Activated B cell treated with CpG ODN at 0.5 μM for 24 hours (primary cell): Measurements from ENCODE around the gene ZSCAN10. TPM values are rescaled to one million over a fixed set of nuclear protein-coding genes. Genes with fewer than 3 reads are reported as not detected.
A peak's percentile ranks its signal among the peaks of the same experiment; 100 is the strongest.
"Not testable (repeated sequence)": the region's sequence is repeated elsewhere in the genome, so short reads cannot be mapped to it uniquely, and the experiment has no call there.

Source experiments
- ATAC-seq: fragments of 200-7000 bp; cut with Tn5 transposase; one replicate; pipeline ENCODE4 v1.10.0; 2021; ENCODE audit warnings: low read depth, mild to moderate bottlenecking, moderate library complexity
- CTCF ChIA-PET: fragments of 350-600 bp; sonication (Branson Sonifier 250); formaldehyde crosslinking; loops from one replicate; lab custom pipeline; 2021; ENCODE audit warnings: antibody characterized with exemption; lab: Charles Lee
- POLR2A ChIA-PET: fragments of 350-600 bp; sonication (Branson Sonifier 250); formaldehyde crosslinking; loops from one replicate; lab custom pipeline; 2021; ENCODE audit warnings: antibody characterized with exemption; lab: Charles Lee
- DNase-seq: peaks from one replicate; pipeline ENCODE4 v3.0.0; 2022
- H3K27ac Mint-ChIP-seq: one replicate; pipeline ENCODE4 v1.8.0; 2020; ENCODE audit warnings: mixed read lengths
- H3K27me3 Mint-ChIP-seq: one replicate; pipeline ENCODE4 v1.8.0; 2021; ENCODE audit warnings: mixed read lengths
- H3K36me3 Mint-ChIP-seq: one replicate; pipeline ENCODE4 v1.8.0; 2021; ENCODE audit warnings: low read depth, mixed read lengths
- H3K4me1 Mint-ChIP-seq: one replicate; pipeline ENCODE4 v1.8.0; 2021; ENCODE audit warnings: mixed read lengths
- H3K4me3 Mint-ChIP-seq: one replicate; pipeline ENCODE4 v1.8.0; 2020; ENCODE audit warnings: mild to moderate bottlenecking, mixed read lengths
- H3K9me3 Mint-ChIP-seq: one replicate; pipeline ENCODE4 v1.8.0; 2020; ENCODE audit warnings: mixed read lengths
- intact Hi-C: fragments of 100-400 bp; cut with micrococcal nuclease; formaldehyde crosslinking; loops from one replicate; pipeline ENCODE4 v1.15.1; 2024
- total RNA-seq: library from RNA; stranded (reverse); gene quantifications from 2 replicates; pipeline ENCODE4 v1.2.3, GENCODE V29; 2022
- TF ChIP-seq, protein P1 (sequence below): fragments of 200-600 bp; IDR thresholded peaks from one replicate; pipeline ENCODE4 v1.8.0; 2022; ENCODE audit warnings: antibody characterized with exemption, mild to moderate bottlenecking

The ZSCAN10 gene
- total RNA-seq, 1 donor from 2014 or later: not detected

DNA sequence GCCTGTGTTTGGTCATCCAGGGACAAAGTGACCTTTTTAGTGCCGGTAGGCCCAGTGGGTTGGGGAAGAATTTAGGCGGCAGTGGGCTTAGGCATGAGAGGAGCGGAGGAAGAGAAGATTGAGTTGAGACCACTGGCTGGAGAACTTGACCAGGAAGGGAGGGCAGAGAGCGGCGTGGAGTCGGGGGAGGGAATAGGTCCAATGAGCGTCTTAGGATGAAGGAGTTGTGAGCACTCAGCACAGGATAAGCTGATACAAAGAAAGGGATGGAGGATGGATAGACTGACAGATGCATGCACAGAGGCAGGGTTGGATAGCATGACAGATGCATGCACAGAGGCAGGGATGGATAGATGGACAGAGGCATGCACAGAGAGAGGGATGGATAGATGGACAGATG is 25.6 kb downstream of the ZSCAN10 start:
- Mint-ChIP-seq H3K36me3 (no peaks in the 10 kb centered on the region), H3K4me1 (peaks cover 59% of the 10 kb centered on the region), H3K4me3 (no peak overlapping the region), H3K9me3 (peaks cover 5% of the 10 kb centered on the region), H3K27me3 (no peaks in the 10 kb centered on the region), H3K27ac (peak overlapping the region; percentile 67)
- ATAC-seq (no peak), DNase-seq (no peak)
- CTCF ChIA-PET: no interaction called here
- POLR2A ChIA-PET: no interaction called here
- intact Hi-C loops: no loop called here
- TF ChIP-seq, protein P1, sequence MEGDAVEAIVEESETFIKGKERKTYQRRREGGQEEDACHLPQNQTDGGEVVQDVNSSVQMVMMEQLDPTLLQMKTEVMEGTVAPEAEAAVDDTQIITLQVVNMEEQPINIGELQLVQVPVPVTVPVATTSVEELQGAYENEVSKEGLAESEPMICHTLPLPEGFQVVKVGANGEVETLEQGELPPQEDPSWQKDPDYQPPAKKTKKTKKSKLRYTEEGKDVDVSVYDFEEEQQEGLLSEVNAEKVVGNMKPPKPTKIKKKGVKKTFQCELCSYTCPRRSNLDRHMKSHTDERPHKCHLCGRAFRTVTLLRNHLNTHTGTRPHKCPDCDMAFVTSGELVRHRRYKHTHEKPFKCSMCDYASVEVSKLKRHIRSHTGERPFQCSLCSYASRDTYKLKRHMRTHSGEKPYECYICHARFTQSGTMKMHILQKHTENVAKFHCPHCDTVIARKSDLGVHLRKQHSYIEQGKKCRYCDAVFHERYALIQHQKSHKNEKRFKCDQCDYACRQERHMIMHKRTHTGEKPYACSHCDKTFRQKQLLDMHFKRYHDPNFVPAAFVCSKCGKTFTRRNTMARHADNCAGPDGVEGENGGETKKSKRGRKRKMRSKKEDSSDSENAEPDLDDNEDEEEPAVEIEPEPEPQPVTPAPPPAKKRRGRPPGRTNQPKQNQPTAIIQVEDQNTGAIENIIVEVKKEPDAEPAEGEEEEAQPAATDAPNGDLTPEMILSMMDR: no peak

DNA sequence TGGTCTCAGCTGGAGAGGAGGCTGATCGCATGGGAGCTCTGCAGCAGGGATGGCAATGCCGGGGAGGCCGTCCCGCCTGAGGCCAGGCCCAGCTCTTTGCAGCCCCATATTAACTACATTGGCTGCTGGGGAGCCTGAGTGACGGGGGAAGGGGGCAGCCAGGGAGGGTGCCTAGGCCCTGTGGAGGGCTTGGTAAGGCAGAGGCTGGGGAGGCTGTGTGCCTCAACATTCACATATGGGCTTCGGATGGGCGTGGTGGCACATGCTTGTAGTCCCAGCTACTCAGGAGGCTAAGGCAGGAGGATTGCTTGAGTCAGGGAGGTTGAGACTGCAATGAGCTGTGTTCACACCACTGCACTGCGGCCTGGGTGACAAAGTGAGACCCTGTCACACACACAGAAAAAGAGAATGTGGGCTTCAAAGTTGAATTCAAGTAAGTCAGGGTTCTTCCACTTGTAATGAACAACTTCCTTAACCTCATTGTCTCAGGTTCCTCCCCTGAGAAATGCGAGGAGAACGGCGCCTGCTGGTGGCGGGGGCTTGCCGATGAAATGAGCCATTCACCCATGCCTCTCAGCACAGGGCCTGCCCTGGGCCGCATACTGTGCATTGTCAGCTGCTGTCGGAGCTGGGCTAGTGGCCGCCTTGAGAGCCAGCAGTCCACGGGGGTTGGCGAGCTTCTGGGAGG is 26.4 kb downstream of the ZSCAN10 start:
- Mint-ChIP-seq H3K27ac (peak overlapping the region; percentile 67), H3K4me1 (peaks cover 59% of the 10 kb centered on the region)
- ATAC-seq, H3K27me3 Mint-ChIP-seq, H3K4me3 Mint-ChIP-seq, H3K36me3 Mint-ChIP-seq, intact Hi-C loops, POLR2A ChIA-PET, DNase-seq, CTCF ChIA-PET, H3K9me3 Mint-ChIP-seq: not testable (repeated sequence)

DNA sequence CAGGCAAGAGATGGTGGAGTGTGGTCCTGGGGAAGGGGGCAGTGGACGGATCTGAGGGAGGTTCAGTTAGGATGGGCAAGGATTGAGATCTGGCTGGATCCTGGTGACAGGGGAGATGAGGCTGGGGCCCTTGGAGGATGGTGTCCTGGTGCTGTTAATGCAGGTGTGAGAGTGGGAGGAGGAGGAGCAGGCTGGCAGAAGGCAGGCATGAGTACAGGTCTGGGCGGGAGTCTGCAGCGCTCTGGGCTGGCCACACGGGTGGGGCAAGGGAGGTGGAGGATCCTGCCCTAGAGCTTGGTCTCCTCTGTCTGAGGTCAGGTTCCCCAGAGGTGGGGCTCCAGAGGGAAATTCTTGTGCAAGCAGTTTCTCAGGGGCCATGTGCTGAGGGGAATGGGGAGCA is 26.9 kb downstream of the ZSCAN10 start:
- DNase-seq, H3K27me3 Mint-ChIP-seq, ATAC-seq, H3K4me3 Mint-ChIP-seq, intact Hi-C loops, H3K36me3 Mint-ChIP-seq, H3K9me3 Mint-ChIP-seq, CTCF ChIA-PET, H3K27ac Mint-ChIP-seq, POLR2A ChIA-PET: not testable (repeated sequence)
- peaks cover 60% of the 10 kb centered on the region for H3K4me1 Mint-ChIP-seq

GRCh38 chr16:3071655-3072054 is 27.4 kb downstream of the ZSCAN10 start:
- H3K4me1 Mint-ChIP-seq: peaks cover 56% of the 10 kb centered on the region
- H3K9me3 Mint-ChIP-seq: no peaks in the 10 kb centered on the region
- TF ChIP-seq, protein P1: no peak
- ChIA-PET POLR2A (no interaction called here), CTCF (interaction anchor here (1.0 kb wide), 1 partner anchor 12 kb away, joined by 4 read pairs; no protein-coding TSS in a partner anchor)
- no peaks in the 10 kb centered on the region for H3K27me3 Mint-ChIP-seq
- intact Hi-C loops: no loop called here
- ATAC-seq: no peak
- no peak overlapping the region for H3K27ac Mint-ChIP-seq
- H3K4me3 Mint-ChIP-seq: no peak overlapping the region
- DNase-seq: no peak
- no peaks in the 10 kb centered on the region for H3K36me3 Mint-ChIP-seq

DNA sequence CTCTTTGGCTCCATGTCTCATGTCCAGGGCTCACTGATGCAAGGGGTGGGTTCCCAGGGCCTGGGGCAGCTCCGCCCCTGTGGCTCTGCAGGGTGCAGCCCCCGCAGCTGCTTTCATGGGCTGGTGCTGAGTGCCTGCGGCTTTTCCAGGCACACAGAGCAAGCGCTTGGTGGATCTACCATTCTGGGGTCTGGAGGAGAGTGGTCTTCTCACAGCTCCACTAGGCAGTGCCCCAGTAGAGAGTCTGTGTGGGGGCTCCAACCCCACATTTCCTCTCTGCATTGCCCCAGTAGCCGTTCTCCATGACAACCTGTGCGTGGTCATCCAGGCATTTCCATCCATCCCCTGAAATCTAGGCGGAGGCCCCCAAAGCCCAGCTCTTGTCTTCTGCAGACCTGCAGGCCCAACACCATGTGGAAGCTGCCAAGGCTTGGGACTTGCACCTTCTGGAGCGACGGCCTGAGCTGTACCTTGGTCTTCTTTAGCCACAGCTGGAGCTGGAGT is 28.4 kb downstream of the ZSCAN10 start:
- Mint-ChIP-seq H3K27ac (no peak overlapping the region), H3K4me1 (peaks cover 46% of the 10 kb centered on the region), H3K27me3 (no peaks in the 10 kb centered on the region), H3K4me3 (no peak overlapping the region), H3K9me3 (no peaks in the 10 kb centered on the region), H3K36me3 (no peaks in the 10 kb centered on the region)
- no peak for ATAC-seq
- no peak for DNase-seq
- TF ChIP-seq, protein P1: no peak
- POLR2A ChIA-PET: interaction anchor here (0.6 kb wide), 1 partner anchor 12 kb away, joined by 9 read pairs; no protein-coding TSS in a partner anchor
- CTCF ChIA-PET: interaction anchor here (1.0 to 2.0 kb wide), 2 partner anchors 11 to 25 kb away, joined by 4 to 5 read pairs; no protein-coding TSS in a partner anchor
- intact Hi-C loops: no loop called here

- POLR2A ChIA-PET, DNase-seq, H3K27me3 Mint-ChIP-seq, ATAC-seq, H3K36me3 Mint-ChIP-seq, H3K27ac Mint-ChIP-seq, H3K9me3 Mint-ChIP-seq, intact Hi-C loops, CTCF ChIA-PET, H3K4me3 Mint-ChIP-seq: not testable (repeated sequence)
- H3K4me1 Mint-ChIP-seq: peaks cover 31% of the 10 kb centered on the region
Observed at GRCh38 chr16:3069146-3069545, 29.9 kb downstream of the ZSCAN10 start.
